GM10248 (cell line): ENCODE measurements around the gene TCF7L2.

Experiments
- CTCF ChIA-PET: fragments of 300-600 bp; sonication (Branson Sonifier 250); formaldehyde crosslinking; extraction: SDS; loops from one replicate; lab custom pipeline; 2021; ENCODE audit warnings: antibody characterized with exemption; lab: Yijun Ruan, JAX
- POLR2A ChIA-PET: fragments of 350-650 bp; sonication (Branson Sonifier 250); formaldehyde crosslinking; extraction: SDS; loops from one replicate; lab custom pipeline; 2020; ENCODE audit warnings: antibody characterized with exemption; lab: Yijun Ruan, JAX
- DNase-seq: peaks from one replicate; pipeline ENCODE4 v3.0.0; 2012; ENCODE audit errors: extremely low spot score
- TF ChIP-seq, protein P1 (sequence below): IDR thresholded peaks from 2 replicates; pipeline ENCODE4 v1.5.1; 2012; ENCODE audit warnings: mild to moderate bottlenecking, low read depth; ENCODE audit errors: extremely low read depth, missing control alignments, control extremely low read depth

Gene TCF7L2

DNA sequence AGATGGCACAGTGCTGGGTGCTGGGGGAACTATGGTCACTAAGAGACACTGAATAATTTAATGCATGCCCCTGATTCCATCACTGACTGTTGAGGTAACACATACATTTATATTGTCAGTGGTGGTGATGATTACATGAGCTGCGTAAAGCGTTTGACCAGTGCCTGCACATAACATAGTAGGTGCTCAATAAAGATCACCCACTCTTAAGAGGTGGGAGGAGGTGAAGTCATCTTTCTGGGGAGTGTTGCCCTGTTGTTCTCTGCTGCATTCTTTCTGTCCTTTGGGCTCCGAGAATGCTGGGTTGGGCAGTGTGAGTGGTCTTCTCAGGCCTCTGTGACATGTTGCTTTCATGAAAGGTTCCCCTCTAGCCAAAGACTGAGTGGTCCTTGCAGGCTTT, 68.0 kb downstream of the TCF7L2 start:
- POLR2A ChIA-PET, result no interaction called here
- no peak for DNase-seq
- TF ChIP-seq, protein P1, sequence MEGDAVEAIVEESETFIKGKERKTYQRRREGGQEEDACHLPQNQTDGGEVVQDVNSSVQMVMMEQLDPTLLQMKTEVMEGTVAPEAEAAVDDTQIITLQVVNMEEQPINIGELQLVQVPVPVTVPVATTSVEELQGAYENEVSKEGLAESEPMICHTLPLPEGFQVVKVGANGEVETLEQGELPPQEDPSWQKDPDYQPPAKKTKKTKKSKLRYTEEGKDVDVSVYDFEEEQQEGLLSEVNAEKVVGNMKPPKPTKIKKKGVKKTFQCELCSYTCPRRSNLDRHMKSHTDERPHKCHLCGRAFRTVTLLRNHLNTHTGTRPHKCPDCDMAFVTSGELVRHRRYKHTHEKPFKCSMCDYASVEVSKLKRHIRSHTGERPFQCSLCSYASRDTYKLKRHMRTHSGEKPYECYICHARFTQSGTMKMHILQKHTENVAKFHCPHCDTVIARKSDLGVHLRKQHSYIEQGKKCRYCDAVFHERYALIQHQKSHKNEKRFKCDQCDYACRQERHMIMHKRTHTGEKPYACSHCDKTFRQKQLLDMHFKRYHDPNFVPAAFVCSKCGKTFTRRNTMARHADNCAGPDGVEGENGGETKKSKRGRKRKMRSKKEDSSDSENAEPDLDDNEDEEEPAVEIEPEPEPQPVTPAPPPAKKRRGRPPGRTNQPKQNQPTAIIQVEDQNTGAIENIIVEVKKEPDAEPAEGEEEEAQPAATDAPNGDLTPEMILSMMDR, result no peak
- CTCF ChIA-PET, result no interaction called here

DNA sequence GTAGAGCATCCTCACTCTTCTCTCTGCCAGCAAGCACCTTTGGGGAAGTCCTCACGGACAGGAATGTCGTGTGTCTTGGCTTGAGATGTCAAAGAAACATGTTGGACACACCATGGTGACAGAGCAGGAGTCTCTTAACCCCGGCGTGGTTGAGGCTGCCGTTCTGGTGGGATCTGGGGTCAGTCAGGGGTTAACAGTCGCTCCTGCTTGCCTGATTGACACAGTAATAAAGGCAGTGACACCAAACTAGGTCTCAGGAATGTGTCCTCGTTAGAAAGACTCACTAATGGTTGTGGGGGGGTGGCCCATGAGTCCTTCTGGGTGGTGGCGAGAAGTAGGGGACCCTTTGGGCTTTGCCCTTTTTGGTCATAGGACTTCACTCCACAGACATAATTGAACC, 69.0 kb downstream of the TCF7L2 start:
- POLR2A ChIA-PET, result no interaction called here
- no peak for DNase-seq
- TF ChIP-seq, protein P1, result no peak
- CTCF ChIA-PET, result no interaction called here

DNA sequence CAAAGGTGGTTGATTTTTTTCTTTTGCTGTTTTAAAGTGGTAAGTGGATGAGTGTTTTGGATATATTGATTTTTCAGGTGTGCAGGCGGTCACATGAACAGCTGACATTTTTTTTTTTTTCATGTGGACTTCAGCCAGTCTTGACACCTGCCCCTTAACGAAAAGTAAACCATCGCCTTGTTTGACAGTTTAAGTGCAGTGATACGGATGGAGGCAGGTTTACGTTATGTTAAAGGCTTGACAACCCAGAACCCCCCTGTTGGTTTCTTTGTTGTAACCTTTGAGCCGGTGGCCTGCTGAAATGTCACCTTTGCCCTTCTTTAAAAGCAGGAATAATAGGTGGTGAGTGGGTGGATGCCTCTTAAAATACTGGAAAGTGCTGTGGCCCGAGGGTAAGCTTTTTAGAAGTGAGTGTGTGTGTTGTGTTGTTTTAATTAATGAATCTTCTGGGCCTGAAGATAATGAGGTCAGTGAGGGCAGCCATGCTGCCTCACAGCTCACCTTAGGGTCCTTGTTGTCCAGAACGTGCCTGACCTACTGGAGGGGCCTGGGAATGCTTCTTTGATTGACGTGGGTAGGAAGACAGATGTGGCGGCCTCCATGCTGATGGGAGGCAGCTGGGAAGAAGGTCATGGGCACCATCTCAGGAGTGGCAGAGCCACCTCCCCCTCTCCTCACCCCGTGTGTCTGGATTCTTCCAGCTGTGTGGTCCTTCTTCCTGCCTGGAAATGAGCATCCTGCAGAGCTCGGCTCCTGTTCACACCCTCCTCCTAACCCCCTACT, 69.8 kb downstream of the TCF7L2 start:
- ChIA-PET POLR2A (no interaction called here), CTCF (no interaction called here)
- DNase-seq, result no peak
- TF ChIP-seq, protein P1, result no peak

DNA sequence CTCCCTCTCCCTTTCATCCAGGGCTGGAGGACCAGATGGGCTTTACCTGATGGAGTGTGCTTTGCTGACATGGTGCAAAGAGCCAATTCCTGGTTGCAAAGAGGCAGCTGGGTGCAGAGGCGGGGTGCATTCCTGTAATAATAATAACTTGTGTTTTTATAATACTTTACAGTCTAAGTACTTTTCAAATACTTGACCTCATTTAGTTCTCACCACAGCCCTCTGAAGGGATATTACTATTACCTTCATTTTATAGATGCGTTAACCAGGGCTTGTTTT, 70.4 kb downstream of the TCF7L2 start:
- TF ChIP-seq, protein P1, result no peak
- no peak for DNase-seq
- ChIA-PET CTCF (no interaction called here), POLR2A (no interaction called here)

DNA sequence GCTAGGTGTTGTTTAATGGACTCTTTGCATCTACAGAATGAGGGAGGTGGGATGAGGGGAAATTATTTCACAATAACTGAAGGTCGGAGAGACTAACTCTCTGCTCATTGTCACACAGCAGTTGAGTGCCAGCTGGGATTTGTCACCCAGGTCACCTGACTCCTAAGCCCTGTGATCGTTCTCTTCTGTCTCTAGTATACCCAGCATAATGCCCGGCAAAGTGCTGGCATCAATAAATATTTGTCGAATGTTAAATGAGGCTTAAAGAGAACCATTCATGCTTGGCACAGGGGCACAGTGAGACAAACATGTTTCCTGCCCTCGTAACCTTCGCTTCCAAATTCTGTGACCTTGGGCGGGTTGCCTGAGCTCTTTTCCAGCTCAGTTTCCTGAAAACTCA, 70.8 kb downstream of the TCF7L2 start:
- TF ChIP-seq, protein P1, result no peak
- POLR2A ChIA-PET, result no interaction called here
- no peak for DNase-seq
- CTCF ChIA-PET, result no interaction called here

DNA sequence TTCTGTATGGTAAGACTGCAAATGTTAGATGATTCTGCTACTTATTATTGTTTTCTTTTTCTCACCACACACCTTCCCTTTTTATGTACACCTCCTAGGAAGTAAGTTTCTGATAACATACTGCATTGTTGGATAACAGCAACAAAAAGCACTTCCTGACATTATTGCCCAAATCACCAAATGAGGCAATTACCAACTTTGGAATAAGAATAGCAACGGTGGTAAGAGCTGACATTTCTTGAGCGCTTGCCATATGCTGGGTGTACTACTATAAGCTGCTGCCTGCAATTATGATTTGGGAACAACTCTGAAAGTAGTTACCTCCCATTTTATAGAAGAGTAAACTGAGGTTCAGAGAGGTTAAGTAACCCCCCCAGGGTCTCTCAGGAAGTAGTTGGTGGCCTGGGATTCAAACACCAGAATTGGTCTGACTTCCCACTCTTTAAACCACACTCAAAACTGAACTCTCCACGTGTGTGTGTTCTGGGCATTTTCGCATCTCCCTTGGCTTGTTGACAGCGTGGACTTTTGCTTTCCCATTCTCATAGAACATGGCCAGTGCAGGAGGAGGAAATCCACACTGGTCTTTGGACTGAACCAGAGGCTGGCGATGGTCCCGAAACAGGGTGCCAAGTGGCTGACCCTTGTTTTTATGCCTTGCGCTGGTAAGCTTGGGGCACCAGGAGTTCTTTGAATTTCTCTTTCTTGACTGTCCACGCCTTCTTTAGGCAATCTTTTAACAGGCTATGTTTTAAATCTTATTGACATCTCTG, 71.4 kb downstream of the TCF7L2 start:
- no peak for DNase-seq
- ChIA-PET POLR2A (no interaction called here), CTCF (no interaction called here)
- TF ChIP-seq, protein P1, result no peak
